T-helper 1 cell treated with Interleukin-12 subunit alpha and Interleukin-12 subunit beta and Interleukin-4 antibody, amounts not matched to agents 30 ng/mL and 1 ng/mL, for 36 hours (primary cell): ENCODE results near the gene NMRK2. TPM values are rescaled to one million over a fixed set of nuclear protein-coding genes. Genes with fewer than 3 reads are reported as not detected.
"Not testable (repeated sequence)": the region's sequence is repeated elsewhere in the genome, so short reads cannot be mapped to it uniquely, and the experiment has no call there.

Source experiments
- intact Hi-C: fragments of 100-400 bp; cut with micrococcal nuclease; formaldehyde crosslinking; loops from one replicate; pipeline ENCODE4 v1.15.1; 2024
- total RNA-seq: library from RNA; stranded (reverse); gene quantifications from 2 replicates; pipeline ENCODE4 v1.2.3, GENCODE V29; 2022

Gene NMRK2
- total RNA-seq = not detected in 2 replicates

- intact Hi-C loops = no loop called here
These were observed at the start of gene NMRK2 for GRCh38 chr19:3932931-3933810. TSS of gene NMRK2 (plus strand) at chr19:3933069. CDS start at chr19:3933672, 603 bp downstream.

- intact Hi-C loops = no loop called here
These were observed 42.3 kb upstream of the NMRK2 start for GRCh38 chr19:3890591-3890990.

GRCh38 chr19:3893509-3894179, 39.2 kb upstream of the NMRK2 start:
- intact Hi-C loops = no loop called here

- intact Hi-C loops = not testable (repeated sequence)
These were observed 37.9 kb upstream of the NMRK2 start for GRCh38 chr19:3894959-3895358.

- intact Hi-C loops = no loop called here
These were observed 37.1 kb upstream of the NMRK2 start for GRCh38 chr19:3895788-3896187.

DNA sequence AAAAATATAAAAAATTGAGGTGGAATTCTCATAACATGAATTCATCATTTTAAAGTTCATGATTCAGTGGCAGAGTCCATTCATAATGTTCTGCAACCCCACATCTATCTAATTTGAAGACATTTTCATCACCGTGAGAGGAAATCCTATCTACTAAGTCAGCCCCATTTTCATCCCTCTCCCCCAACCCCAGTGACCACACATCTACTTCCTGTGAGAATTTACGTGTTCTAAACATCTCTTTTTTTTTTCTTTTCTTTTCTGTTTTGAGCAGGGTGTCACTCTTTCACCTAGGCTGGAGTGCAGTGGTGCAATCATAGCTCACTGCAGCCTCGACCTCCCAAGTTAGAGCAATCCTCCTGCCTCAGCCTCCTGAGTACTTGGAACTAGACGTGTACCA, 34.9 kb upstream of the NMRK2 start:
- intact Hi-C loops = no loop called here

- intact Hi-C loops = no loop called here
These were observed 34.4 kb upstream of the NMRK2 start for GRCh38 chr19:3898426-3898825.

GRCh38 chr19:3899531-3900294, 33.2 kb upstream of the NMRK2 start:
- intact Hi-C loops = no loop called here

DNA sequence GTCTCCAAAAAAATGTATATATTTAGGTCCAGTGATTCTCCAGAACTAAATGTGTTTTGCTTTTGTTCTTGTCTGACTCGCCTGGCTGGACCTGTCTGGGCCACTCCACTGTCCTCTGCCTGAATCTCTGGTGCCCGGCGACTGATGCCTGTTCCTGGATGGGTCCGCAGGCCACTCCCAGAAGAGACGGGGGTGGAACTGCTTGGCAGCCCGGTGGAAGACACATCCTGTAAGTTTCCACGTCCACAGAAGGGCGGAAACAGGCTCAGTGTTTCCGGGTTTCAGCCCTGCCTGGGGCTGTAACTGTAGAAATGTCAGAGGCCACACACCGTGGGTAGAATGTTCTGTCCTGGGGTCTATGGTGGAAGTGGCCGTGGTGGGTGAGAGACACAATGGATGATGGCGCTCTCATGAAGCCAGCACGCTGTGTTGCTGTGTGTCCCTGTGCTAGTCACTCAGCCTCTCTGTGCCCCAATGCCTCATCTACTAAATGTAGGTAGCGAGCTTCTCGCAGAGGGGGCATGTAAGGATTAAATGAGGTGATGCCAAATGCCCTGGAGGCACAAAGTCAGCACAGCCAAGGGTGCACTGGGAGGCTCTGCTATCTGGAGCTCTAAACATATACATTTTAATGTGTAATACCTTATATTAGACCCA, 30.4 kb upstream of the NMRK2 start:
- intact Hi-C loops = no loop called here

- intact Hi-C loops = no loop called here
These were observed 28.6 kb upstream of the NMRK2 start for GRCh38 chr19:3904233-3904632.

DNA sequence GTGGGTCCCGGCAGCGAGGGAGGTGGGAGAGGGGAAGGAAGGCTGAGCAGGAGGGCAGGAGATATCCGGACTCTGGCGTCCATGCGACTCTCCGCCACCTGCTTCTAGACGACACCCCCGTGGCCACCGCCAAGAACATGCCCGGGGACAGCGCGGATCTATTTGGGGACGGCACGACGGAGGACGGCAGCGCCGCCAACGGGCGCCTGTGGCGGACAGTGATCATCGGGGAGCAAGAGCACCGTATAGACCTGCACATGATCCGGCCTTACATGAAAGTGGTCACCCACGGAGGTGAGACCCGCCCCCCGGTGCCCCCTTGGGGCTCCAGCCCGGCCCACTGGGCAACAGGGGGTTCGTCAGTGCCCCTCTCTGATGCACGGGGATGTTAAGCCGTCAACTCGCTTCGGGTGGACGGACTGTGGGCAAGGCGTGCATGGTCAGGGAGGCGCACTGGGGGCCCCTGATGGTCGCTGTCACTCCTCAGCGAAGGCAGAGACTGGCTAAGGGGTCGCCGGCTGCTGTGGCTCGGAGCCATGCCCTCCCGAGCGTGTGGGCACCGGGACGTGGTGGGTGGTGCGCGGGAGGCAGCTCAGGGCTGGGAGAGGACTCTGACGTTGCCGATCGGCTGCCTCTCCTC, 25.1 kb upstream of the NMRK2 start:
- intact Hi-C loops = no loop called here

DNA sequence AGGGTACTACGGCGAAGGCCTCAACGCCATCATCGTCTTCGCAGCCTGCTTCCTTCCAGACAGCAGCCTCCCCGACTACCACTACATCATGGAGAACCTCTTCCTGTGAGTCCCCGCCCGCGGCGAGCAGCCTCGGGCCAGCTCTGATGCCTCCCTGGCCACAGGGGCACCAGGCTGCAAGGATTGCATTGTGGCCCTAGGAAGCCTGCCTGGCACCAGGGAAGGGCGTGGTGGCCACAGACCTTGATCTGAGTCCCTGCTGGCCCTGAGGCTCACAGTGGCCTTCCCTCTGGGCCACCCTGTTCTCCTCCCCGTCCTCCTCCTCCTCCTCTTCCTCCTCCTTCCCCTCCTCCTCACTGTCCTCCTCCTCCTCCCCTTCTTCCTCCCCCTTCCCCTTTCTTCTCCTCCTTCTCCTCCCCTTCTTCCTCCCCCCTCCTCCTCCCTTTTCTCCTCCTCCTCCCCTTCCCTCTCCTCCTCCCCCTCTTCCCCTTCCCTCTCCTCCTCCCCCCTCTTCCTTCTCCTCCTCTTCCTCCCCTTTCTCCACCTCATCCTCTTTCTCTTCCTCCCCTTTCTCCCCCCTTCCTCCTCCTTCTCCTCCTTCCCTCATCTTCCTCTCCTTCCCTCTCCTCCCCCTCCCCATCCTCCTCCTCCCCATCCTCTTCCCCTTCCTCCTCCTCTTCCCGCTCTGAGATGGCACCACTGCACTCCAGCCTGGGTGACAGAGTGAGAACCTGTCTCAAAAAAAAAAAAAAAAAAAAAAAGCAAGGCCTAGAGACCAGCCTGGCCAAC, 24.4 kb upstream of the NMRK2 start:
- intact Hi-C loops = no loop called here

DNA sequence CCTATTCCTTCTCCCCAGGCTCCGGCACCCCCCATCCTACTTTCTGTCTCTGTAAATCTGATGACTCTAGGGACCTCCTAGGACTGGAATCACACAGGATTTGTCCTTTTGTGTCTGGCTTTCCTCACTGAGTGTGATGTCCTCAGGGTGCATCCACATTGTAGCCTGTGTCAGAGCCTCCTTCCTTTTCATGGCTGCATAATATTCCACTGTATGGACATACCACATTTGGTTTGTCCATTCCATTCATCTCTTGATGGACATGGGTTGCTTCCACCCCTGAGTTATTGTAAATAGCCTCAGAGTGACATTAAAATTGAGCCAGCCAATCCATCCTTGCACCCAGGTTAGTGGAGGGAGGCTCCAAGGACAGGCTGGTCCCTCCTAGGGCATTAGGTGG, 22.8 kb upstream of the NMRK2 start:
- intact Hi-C loops = no loop called here

- intact Hi-C loops = no loop called here
These were observed 18.7 kb upstream of the NMRK2 start for GRCh38 chr19:3914199-3914598.

DNA sequence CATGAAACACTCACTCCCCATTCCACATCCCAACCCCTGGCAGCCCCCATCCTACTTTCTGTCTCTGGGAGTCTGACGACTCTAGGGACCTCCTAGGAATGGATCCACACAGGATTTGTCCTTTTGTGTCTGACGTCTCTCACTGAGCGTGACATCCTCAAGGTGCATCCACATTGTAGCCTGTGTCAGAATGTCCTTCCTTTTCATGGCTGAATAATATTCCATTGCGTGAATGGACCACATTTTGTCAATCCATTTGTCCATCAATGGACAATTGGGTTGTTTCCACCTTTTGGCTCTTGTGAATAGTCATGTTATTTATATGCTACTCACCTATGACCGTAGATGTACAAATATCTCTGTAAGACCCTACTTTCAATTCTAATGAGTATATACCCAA, 16.8 kb upstream of the NMRK2 start:
- intact Hi-C loops = no loop called here

DNA sequence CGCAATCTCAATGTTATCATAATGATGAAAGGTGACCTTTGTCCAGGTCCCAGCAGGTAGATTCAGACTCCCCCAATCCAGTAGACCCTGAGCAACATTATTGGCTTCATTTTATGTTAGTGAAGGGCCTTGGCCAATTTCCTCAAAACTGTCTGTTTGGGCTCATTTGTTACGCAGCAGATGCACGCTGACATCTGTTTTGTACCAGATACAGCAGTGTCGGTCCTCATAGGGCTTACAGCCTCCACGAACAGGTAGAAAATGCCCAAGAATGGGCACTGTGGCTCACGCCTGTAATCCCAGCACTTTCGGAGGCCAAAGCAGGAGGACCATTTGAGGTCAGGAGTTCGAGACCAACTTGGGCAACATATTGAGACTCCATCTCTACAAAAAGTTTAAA, 13.1 kb upstream of the NMRK2 start:
- intact Hi-C loops = no loop called here

DNA sequence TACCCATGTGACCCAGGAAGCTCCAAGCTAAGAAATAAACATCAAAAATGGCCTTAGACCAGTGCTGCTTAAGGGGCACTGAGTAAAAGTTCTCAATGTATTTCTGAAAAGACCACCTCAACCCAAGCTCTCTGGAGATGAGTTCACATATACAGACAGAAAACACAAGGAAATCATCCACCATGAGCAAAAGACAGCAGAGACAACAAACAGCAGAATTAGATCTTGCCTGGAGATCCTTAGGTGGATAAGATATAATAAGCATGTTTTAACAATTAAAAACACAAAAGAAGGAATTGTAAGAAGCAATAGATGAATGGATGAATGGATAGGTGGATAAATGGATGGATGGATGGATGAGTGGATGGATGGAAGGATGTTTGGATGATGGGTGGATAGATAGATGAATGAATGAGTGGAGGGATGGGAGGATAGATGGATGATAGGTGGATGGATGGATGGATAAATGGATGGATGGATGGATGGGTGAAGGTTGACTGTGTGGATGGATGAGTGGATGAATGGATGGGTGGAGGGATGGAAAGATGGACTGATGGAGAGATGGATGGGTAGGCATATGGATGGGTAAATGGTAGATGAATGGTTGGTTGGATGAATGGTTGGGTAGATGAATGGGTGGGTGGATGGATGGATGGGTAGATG, 9.6 kb upstream of the NMRK2 start:
- intact Hi-C loops = no loop called here

DNA sequence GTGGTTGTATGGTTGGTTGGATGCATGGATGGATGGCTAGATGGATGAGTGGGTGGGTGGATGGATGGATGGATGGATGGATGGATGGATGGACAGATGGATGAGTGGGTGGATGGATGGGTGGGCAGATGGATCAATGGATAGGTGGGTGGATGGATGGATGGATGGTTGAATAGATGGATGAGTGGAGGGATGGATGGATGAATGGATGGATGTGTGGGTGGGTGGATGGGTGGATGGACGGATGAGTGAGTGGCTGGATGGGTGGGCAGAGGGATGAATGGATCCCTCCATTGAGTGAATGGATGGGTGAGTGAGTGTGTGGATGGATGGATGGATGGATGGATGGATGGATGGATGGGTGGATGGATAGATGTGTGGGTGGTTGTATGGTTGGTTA, 9.0 kb upstream of the NMRK2 start:
- intact Hi-C loops = no loop called here

DNA sequence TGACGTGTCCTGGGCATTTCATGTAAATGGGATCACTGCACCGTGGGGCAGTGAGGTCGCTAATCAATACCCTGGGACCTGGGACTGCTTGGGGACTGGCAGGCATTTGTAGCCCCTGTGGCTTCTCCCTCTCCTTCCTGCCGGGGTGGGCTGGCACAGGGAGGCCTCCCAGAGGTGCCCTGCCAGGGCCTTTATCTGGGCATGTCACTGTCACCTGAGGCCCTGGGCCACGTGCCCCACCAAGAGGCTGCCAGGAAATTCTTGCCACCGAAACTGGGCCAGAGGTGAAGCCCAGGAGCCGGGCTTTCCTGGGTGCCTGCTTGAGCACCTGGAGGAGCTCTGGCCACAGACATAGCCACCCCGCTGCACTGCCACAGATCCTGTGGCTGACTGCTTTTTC, 1.8 kb upstream of the NMRK2 start:
- intact Hi-C loops = no loop called here
